ENCODE results near the gene OSMR. TPM values are rescaled to one million over a fixed set of nuclear protein-coding genes. Genes with fewer than 3 reads are reported as not detected.

OSMR gene
- total RNA-seq, 1 experiment from 2014 or later, result 46.0 TPM

DNA sequence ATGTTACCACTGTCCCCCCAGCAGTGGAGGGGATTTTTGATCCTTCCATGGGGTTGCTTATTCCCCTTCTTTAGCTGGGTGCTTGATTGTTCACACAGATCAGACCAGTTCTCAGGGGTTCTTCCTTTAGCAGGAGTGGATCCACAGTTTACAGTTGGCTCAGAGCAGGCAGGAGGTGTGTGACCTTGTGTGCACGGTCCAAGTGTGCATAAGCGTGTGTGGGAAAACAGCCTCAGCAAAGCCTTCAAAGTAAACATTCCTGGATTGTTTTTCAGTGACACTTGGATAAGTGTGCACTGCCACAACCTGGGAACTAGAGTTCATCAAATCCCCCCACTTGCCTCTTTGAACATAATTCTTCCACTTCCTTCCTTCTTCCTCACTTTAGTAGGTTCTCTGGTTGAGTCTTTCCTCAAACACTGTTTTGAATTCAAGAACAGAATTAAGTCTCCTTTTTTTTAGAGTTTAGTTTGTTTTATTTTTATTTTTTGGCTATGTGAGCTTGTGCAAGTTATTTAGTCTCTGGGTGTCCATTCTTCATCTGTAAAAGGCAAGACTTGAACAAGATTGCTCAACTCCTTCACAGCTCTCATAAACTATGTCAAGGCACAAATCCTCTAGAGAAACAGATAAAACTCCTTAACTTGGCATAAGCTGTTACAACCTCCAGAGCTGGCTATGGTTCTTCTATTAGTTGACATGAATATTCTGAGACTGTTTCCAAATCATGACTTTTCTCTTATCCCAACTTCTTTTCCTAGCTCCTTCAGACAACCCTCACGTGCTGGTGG lies 78.0 kb downstream of the OSMR start:
- TF ChIP-seq POLR2A (IDR thresholded peaks at IDR 0.05; ENCODE audit: borderline replicate concordance, extremely low read depth, insufficient read depth, insufficient read length), result no peak
- no peak for TF ChIP-seq FOSL1 (IDR thresholded peaks at IDR 0.05; ENCODE audit: low read depth)
- TF ChIP-seq MAX (IDR thresholded peaks at IDR 0.05), result no peak
- TF ChIP-seq, protein P1, sequence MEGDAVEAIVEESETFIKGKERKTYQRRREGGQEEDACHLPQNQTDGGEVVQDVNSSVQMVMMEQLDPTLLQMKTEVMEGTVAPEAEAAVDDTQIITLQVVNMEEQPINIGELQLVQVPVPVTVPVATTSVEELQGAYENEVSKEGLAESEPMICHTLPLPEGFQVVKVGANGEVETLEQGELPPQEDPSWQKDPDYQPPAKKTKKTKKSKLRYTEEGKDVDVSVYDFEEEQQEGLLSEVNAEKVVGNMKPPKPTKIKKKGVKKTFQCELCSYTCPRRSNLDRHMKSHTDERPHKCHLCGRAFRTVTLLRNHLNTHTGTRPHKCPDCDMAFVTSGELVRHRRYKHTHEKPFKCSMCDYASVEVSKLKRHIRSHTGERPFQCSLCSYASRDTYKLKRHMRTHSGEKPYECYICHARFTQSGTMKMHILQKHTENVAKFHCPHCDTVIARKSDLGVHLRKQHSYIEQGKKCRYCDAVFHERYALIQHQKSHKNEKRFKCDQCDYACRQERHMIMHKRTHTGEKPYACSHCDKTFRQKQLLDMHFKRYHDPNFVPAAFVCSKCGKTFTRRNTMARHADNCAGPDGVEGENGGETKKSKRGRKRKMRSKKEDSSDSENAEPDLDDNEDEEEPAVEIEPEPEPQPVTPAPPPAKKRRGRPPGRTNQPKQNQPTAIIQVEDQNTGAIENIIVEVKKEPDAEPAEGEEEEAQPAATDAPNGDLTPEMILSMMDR (IDR thresholded peaks at IDR 0.05 in 2 of 3, conservative IDR thresholded peaks at IDR 0.05 in 1 of 3; ENCODE audit: borderline replicate concordance in 1 of 3, insufficient read depth in 1 of 3, low read depth in 2 of 3, low read length in 2 of 3), result no peak
- no peak for TF ChIP-seq TCF7L2 (IDR thresholded peaks at IDR 0.05; ENCODE audit: borderline replicate concordance, extremely low read depth, insufficient read depth, insufficient read length)
- TF ChIP-seq ZFX (IDR thresholded peaks at IDR 0.05), result no peak
- no peak for TF ChIP-seq ATF3 (IDR thresholded peaks at IDR 0.05)
- TF ChIP-seq ZNF274 (IDR thresholded peaks at IDR 0.05; ENCODE audit: low read depth, low read length), result no peak
- no peak for TF ChIP-seq JUND (IDR thresholded peaks at IDR 0.05)
- TF ChIP-seq RAD21 (IDR thresholded peaks at IDR 0.05; ENCODE audit: low read depth), result no peak
- TF ChIP-seq YY1 (IDR thresholded peaks at IDR 0.05; ENCODE audit: extremely low read depth, insufficient replicate concordance, low read depth, low read length), result no peak
- no peak for TF ChIP-seq SIN3A (IDR thresholded peaks at IDR 0.05; ENCODE audit: low read depth)
- no peak for TF ChIP-seq POLR2AphosphoS5 (IDR thresholded peaks at IDR 0.05; ENCODE audit: low read depth, low read length)
- no peak for TF ChIP-seq ELF1 (IDR thresholded peaks at IDR 0.05; ENCODE audit: borderline replicate concordance, low read depth)
- no peak overlapping the region for H3K4me2 ChIP-seq (ENCODE audit: low read length)
- BruUV-seq (replicated peaks), result no TSS peak
- RAD21 ChIA-PET (ENCODE audit: low non-redundant PET in 1 of 2, low total read pairs in 2 of 2, uncharacterized antibody in 2 of 2, unreplicated experiment in 2 of 2), result no interaction called here
- no peak overlapping the region for H3K27ac ChIP-seq (ENCODE audit: low read depth, low read length)
- no peaks in the 10 kb centered on the region for H3K9me2 ChIP-seq (ENCODE audit: insufficient read depth)
- POLR2A ChIA-PET, result no interaction called here
- H3K9me3 ChIP-seq (ENCODE audit: control insufficient read depth in 1 of 2, insufficient read depth in 1 of 2, low read depth in 1 of 2, low read length in 2 of 2), result no peaks in the 10 kb centered on the region
- ATAC-seq (no peak), DNase-seq (ENCODE audit: low read depth, low spot score) (no peak)
- H3K79me2 ChIP-seq (ENCODE audit: insufficient read depth, low read length), result no peaks in the 10 kb centered on the region
- H3K27me3 ChIP-seq (ENCODE audit: insufficient read depth, low read length), result no peaks in the 10 kb centered on the region
- no peak overlapping the region for H3K4me3 ChIP-seq (replicated peaks in 1 of 2; ENCODE audit: low read depth in 1 of 2, low read length in 2 of 2)
- peaks cover 12 to 18% of the 10 kb centered on the region in 2 experiments; a peak in 3 of 4 replicates for H3K36me3 ChIP-seq (ENCODE audit: control insufficient read depth in 1 of 2, insufficient read depth in 2 of 2, low read length in 2 of 2)
- no peak overlapping the region for H2AFZ ChIP-seq (ENCODE audit: low read depth, low read length, poor library complexity, severe bottlenecking)
- intact Hi-C loops (cut with micrococcal nuclease), result loop anchor here (5.0 to 10.0 kb wide), 2 partner anchors 482 to 719 kb away; no protein-coding TSS in a partner anchor
- H3K4me1 ChIP-seq (ENCODE audit: control insufficient read depth in 1 of 2, insufficient read depth in 2 of 2, low read length in 2 of 2), result no peaks in the 10 kb centered on the region
- no peak overlapping the region for H3K9ac ChIP-seq (ENCODE audit: low read length)
- CTCF ChIA-PET, result no interaction called here
- H4K20me1 ChIP-seq (ENCODE audit: insufficient read depth), result no peaks in the 10 kb centered on the region

Data from HCT116 (cell line).